ENCODE measurements around the gene DENND4C. TPM values are rescaled to one million over a fixed set of nuclear protein-coding genes. Genes with fewer than 3 reads are reported as not detected.
"Not testable (repeated sequence)": the region's sequence is repeated elsewhere in the genome, so short reads cannot be mapped to it uniquely, and the experiment has no call there.

DENND4C gene
- polyA plus RNA-seq, 1 donor = 43.9 TPM

DNA sequence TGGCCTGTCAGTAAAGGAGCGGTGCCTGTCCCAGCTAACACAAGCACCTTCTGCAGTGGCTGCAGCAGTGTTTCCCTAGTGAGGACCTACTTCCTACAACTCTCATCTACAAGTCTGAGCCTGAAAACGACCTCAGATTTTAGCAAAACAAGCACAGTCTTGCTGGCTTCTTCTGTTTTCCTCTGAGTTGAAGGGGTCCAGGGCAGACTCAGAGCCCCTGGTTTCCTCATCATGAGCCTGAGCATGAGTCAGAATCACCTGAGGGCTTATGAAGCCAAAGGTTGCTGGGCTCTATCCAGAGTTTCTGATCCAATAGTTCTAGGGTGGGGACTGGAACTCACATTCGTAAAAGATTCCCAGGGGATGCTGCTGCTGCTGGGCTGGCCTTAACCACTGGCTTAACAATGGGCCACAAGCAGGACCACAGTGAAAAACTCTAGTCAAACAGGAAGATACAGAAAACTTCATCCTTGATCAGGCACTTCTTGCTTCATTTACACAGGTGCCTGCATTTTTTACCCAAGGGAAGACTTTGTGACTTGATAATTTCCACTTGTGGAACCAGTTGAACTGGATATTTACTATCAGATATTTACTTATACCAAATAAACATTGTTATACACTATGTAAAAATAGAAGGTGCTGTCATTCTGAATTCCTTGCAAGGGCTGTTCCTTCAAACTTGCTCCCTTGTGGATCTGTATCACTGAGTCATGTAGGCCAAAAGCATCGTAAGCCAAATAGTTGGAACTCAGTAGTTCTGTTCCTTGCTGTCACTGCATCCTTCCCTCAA is 174.0 kb downstream of the DENND4C start:
- Histone ChIP-seq H3K4me3 (ENCODE audit: low read length) (no peak overlapping the region), H3K9me3 (ENCODE audit: control insufficient read depth, low read depth, low read length) (peaks cover 5% of the 10 kb centered on the region), H3K4me1 (ENCODE audit: control insufficient read depth, insufficient read depth, low read length) (peaks cover 12% of the 10 kb centered on the region), H3K27ac (ENCODE audit: low read length) (peak overlapping the region; percentile 72), H3K27me3 (ENCODE audit: control insufficient read depth, insufficient read depth, low read length) (no peaks in the 10 kb centered on the region), H3K36me3 (ENCODE audit: control insufficient read depth, insufficient read depth, low read length) (no peaks in the 10 kb centered on the region)
- peak; percentile 41 to 67 for DNase-seq
- WGBS (ENCODE audit: insufficient coverage, low lambda C conversion rate) = no CpG with 5 or more reads among the region's 4 CpGs

DNA sequence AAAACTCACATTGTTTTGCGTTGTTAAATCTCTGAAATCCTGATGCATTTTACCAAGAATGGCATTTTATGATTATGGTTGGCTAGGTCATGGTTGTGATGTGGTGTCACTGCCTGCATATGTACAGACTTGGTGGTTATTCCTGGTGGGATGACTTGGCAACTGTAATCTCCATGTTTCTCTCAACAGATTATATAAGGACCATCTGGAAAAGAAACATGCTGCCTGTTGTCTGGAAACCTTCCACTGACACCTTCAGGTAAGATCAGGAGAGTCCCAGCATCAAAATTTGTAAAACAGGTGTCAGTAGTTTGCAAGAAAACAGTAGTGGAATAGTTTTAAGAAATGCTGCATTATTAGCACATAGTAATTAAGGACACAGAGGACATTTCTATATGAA is 175.3 kb downstream of the DENND4C start:
- WGBS (ENCODE audit: insufficient coverage, low lambda C conversion rate) = no CpG with 5 or more reads among the region's 1 CpG
- Histone ChIP-seq H3K36me3 (ENCODE audit: control insufficient read depth, insufficient read depth, low read length) (no peaks in the 10 kb centered on the region), H3K27me3 (ENCODE audit: control insufficient read depth, insufficient read depth, low read length) (no peaks in the 10 kb centered on the region), H3K9me3 (ENCODE audit: control insufficient read depth, low read depth, low read length) (peaks cover 5% of the 10 kb centered on the region), H3K4me1 (ENCODE audit: control insufficient read depth, insufficient read depth, low read length) (peaks cover 19% of the 10 kb centered on the region), H3K27ac (ENCODE audit: low read length) (no peak overlapping the region), H3K4me3 (ENCODE audit: low read length) (no peak overlapping the region)
- DNase-seq = no peak

DNA sequence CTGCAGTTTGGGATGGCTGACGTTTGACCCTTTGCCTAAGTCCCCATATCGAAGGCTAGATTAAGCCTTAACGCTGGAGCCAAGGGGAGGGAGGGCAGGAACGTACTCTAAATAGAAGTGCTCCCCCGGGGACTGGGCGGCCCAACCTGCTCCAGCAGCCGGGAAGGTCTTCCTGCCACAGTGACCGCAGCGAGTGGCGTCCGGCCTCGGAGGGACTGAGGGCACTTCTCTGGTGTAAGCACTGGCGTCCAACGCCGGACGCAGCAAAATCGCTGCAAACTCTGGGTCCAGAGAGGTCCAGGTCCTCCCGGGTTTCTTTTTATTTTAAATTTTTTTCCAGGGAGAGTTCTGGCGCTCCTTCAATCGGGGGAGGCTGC is 177.8 kb downstream of the DENND4C start:
- 40% methylated on average over 1 of the region's 20 CpGs for WGBS (ENCODE audit: insufficient coverage, low lambda C conversion rate)
- no peaks in the 10 kb centered on the region for H3K9me3 ChIP-seq (ENCODE audit: control insufficient read depth, low read depth, low read length)
- no peak for DNase-seq
- H3K27me3 ChIP-seq (ENCODE audit: control insufficient read depth, insufficient read depth, low read length) = no peaks in the 10 kb centered on the region
- peak overlapping the region; percentile 79 for H3K4me3 ChIP-seq (ENCODE audit: low read length)
- no peaks in the 10 kb centered on the region for H3K36me3 ChIP-seq (ENCODE audit: control insufficient read depth, insufficient read depth, low read length)
- peak overlapping the region; percentile 45 for H3K27ac ChIP-seq (ENCODE audit: low read length)
- H3K4me1 ChIP-seq (ENCODE audit: control insufficient read depth, insufficient read depth, low read length) = peaks cover 19% of the 10 kb centered on the region

DNA sequence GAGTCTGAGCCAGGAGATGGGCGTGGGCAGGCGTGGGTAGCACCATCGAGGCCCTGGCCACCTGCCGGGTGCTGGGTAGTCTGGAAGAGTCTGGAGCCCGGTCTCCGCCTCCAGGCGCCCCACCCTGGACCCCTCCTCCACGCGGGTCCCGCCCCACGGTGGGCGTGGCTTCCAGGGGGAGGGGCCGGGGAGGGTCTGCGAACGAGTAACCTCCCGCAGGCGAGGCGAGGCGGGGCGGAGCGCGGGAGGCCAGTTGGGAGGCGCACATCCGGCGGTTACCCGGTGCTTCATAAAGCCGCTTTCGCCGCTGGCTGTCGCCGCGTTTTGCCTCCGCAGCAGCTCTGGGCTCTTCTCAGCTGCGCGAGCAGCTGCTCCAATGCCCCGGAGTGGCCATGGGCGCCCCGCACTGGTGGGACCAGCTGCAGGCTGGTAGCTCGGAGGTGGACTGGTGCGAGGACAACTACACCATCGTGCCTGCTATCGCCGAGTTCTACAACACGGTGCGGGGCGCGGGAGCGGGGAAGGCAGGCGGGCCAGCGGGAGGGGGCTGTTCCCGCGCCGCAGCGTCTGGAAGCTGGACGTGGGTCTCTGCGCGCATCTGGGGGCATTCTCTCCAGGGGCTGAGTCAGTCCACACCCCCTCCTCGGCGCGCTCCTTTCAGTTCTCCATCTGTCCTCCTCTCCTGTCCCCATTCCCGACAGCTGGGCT is 178.4 kb downstream of the DENND4C start, which contains the start of gene ACER2:
Gene ACER2, plus strand, starts transcription at position 317 of the 708 bp plus-strand sequence. Its CDS starts 76 bp downstream, at position 393.
- Histone ChIP-seq H3K27ac (ENCODE audit: low read length) (peak within 1 kb of the TSS; percentile 45), H3K4me1 (ENCODE audit: control insufficient read depth, insufficient read depth, low read length) (peaks cover 19% of the 10 kb centered on the region), H3K36me3 (ENCODE audit: control insufficient read depth, insufficient read depth, low read length) (no peaks in the 10 kb centered on the region), H3K4me3 (ENCODE audit: low read length) (peak within 1 kb of the TSS; percentile 79), H3K27me3 (ENCODE audit: control insufficient read depth, insufficient read depth, low read length) (no peaks in the 10 kb centered on the region), H3K9me3 (ENCODE audit: control insufficient read depth, low read depth, low read length) (no peaks in the 10 kb centered on the region)
- 0% methylated on average over 1 of the region's 61 CpGs for WGBS (ENCODE audit: insufficient coverage, low lambda C conversion rate)
- peak; percentile 93 to 95 for DNase-seq

DNA sequence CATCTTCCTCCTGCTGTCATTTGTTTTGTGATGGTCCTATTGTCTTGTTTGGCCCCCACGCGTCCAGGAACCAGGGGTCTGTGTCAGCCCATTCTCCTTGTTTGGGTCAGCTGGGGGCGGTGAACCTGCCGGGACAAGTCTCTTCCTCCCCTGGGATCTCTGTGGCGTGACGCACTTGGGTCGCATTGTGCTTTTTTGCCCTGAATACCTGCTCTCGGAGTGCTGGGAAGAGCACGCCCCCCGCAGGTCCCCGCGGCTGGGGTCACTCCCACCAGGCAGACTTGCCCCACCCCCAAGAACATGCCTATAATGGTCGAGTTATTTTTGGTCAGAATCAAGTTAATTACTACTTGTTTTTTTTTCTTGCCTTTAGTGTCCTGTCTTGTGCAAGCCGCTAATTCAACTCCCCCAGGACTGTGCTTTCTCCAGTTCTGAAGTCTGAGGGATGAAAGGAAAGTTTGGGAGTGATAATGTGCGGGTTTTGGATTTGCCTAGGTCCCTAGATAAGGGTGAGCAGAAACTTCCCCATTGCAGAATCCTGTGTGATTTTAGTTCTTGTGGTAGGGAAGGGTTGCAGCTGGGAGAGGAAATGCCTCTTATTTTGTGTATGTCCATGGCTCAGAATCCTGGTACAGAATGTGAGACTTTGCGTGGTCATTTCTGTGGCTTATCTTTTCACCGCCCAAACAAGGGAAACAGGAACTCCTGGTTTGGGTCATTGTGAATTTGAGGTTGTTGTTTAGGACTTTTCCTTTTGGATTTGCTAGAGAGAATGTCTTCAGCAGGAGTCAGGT is 179.1 kb downstream of the DENND4C start:
- H3K9me3 ChIP-seq (ENCODE audit: control insufficient read depth, low read depth, low read length) = no peaks in the 10 kb centered on the region
- H3K27ac ChIP-seq (ENCODE audit: low read length) = peak overlapping the region; percentile 44
- no peaks in the 10 kb centered on the region for H3K36me3 ChIP-seq (ENCODE audit: control insufficient read depth, insufficient read depth, low read length)
- 0% methylated on average over 1 of the region's 17 CpGs for WGBS (ENCODE audit: insufficient coverage, low lambda C conversion rate)
- no peaks in the 10 kb centered on the region for H3K27me3 ChIP-seq (ENCODE audit: control insufficient read depth, insufficient read depth, low read length)
- peaks cover 13% of the 10 kb centered on the region for H3K4me1 ChIP-seq (ENCODE audit: control insufficient read depth, insufficient read depth, low read length)
- peak overlapping the region; percentile 79 for H3K4me3 ChIP-seq (ENCODE audit: low read length)
- DNase-seq = peak; percentile 11 to 61

DNA sequence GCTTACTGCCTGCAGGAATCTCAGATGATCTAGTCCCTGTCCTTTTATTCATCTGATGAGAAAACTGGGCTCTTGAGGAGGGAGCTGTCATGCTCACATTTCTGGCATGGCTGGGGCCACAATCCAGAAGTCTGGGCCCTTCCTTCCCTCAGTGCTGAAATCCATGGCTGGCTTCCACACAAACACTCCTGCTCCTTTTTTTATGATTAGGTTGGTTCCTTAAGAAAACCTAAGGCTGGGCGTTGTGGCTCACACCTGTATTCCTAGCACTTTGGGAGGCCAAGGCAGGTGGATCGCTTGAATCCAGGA is 179.7 kb downstream of the DENND4C start:
- Histone ChIP-seq H3K36me3 (ENCODE audit: control insufficient read depth, insufficient read depth, low read length) (no peaks in the 10 kb centered on the region), H3K4me3 (ENCODE audit: low read length) (no peak overlapping the region), H3K4me1 (ENCODE audit: control insufficient read depth, insufficient read depth, low read length) (peaks cover 10% of the 10 kb centered on the region), H3K27ac (ENCODE audit: low read length) (no peak overlapping the region), H3K9me3 (ENCODE audit: control insufficient read depth, low read depth, low read length) (no peaks in the 10 kb centered on the region), H3K27me3 (ENCODE audit: control insufficient read depth, insufficient read depth, low read length) (no peaks in the 10 kb centered on the region)
- no CpG with 5 or more reads among the region's 2 CpGs for WGBS (ENCODE audit: insufficient coverage, low lambda C conversion rate)
- no peak for DNase-seq

DNA sequence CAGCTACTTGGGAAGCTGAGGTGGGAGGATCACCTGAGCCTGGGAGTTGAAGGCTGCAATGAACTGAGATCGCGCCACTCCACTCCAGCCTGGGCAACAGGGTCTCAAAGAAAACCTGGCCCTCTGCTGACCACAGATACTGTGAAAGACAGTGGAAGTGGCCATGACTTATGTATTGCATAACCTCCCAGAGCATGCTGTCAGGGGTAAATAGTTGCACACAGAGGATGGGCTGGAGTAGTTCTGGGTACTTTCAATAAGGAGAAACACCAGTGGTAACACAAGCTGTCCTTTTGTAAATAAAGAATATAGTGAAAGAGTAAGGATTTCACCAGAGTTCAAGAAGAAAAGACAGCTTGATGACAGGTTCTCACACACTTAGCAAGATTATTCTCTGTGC is 180.1 kb downstream of the DENND4C start:
- Histone ChIP-seq H3K27ac (ENCODE audit: low read length) (no peak overlapping the region), H3K36me3 (ENCODE audit: control insufficient read depth, insufficient read depth, low read length) (no peaks in the 10 kb centered on the region), H3K4me3 (ENCODE audit: low read length) (no peak overlapping the region), H3K4me1 (ENCODE audit: control insufficient read depth, insufficient read depth, low read length) (peaks cover 10% of the 10 kb centered on the region), H3K9me3 (ENCODE audit: control insufficient read depth, low read depth, low read length) (no peaks in the 10 kb centered on the region), H3K27me3 (ENCODE audit: control insufficient read depth, insufficient read depth, low read length) (no peaks in the 10 kb centered on the region)
- no peak for DNase-seq
- no CpG with 5 or more reads among the region's 2 CpGs for WGBS (ENCODE audit: insufficient coverage, low lambda C conversion rate)

DNA sequence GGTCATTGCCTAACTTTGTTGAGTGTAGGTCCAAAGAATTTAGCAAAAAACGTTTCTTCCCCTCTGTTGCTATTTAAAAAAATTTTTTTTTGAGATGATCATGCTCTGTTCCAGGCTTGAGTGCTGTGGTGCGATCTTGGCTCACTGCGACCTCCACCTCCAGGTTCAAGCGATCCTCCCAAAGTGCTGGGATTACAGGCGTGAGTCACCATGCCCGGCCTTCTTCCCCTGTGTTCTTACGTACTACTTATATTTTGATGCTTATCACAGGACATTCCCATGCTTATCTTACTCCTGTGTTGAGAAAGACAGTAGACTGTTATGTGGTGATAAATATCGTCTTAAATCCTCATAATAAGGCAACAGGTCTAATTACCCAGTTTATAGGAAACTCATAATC is 180.8 kb downstream of the DENND4C start:
- H3K4me3 ChIP-seq (ENCODE audit: low read length) = no peak overlapping the region
- WGBS (ENCODE audit: insufficient coverage, low lambda C conversion rate) = no CpG with 5 or more reads among the region's 8 CpGs
- peaks cover 10% of the 10 kb centered on the region for H3K4me1 ChIP-seq (ENCODE audit: control insufficient read depth, insufficient read depth, low read length)
- no peaks in the 10 kb centered on the region for H3K9me3 ChIP-seq (ENCODE audit: control insufficient read depth, low read depth, low read length)
- no peaks in the 10 kb centered on the region for H3K36me3 ChIP-seq (ENCODE audit: control insufficient read depth, insufficient read depth, low read length)
- no peak for DNase-seq
- H3K27ac ChIP-seq (ENCODE audit: low read length) = no peak overlapping the region
- H3K27me3 ChIP-seq (ENCODE audit: control insufficient read depth, insufficient read depth, low read length) = no peaks in the 10 kb centered on the region

DNA sequence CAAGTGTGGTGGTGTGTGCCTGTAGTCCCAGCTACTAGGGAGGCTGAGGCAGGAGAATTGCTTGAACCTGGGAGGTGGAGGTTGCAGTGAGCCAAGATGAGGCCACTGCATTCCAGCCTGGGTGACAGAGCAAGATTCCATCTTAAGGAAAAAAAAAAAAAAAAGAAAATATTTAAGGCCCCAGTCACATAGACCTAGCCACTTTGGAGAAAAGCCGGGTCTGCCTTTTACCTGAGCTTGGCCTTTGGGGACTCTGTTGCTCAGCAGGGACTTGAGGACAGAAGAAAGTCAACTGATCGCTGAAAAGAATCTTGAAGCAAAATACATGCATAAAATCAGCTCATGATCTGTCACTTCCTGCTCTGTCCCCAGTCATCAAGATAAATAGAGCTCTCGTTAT is 183.0 kb downstream of the DENND4C start:
- WGBS (ENCODE audit: insufficient coverage, low lambda C conversion rate) = no CpG with 5 or more reads among the region's 3 CpGs
- DNase-seq; H3K36me3 ChIP-seq (ENCODE audit: control insufficient read depth, insufficient read depth, low read length); H3K27me3 ChIP-seq (ENCODE audit: control insufficient read depth, insufficient read depth, low read length); H3K9me3 ChIP-seq (ENCODE audit: control insufficient read depth, low read depth, low read length); H3K4me1 ChIP-seq (ENCODE audit: control insufficient read depth, insufficient read depth, low read length); H3K27ac ChIP-seq (ENCODE audit: low read length); H3K4me3 ChIP-seq (ENCODE audit: low read length): not testable (repeated sequence)

DNA sequence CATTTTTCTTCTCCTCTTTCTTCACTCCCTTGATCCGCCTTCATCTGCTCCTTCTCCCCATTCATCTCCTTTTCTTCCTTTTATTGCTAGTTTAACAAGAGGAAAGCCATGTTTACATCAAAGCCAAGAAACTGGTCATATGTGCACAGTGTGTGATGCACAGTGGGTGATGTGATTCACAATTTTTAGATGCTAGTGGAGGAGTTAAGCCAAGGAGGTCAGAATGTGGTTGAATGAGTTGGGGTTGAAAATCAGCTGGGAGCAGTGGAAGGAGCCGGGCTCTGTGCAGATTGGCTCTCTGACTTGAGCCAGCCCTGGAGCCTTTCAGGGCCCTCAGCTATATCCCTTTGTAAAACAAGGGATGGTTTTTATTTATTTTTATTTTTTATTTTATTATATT is 185.7 kb downstream of the DENND4C start:
- WGBS (ENCODE audit: insufficient coverage, low lambda C conversion rate) = no CpG with 5 or more reads among the region's 2 CpGs
- H3K4me3 ChIP-seq (ENCODE audit: low read length) = no peak overlapping the region
- H3K27me3 ChIP-seq (ENCODE audit: control insufficient read depth, insufficient read depth, low read length) = no peaks in the 10 kb centered on the region

More for the DNA sequence above, 185.7 kb downstream of the DENND4C start:
- Histone ChIP-seq H3K27ac (ENCODE audit: low read length) (no peak overlapping the region), H3K4me1 (ENCODE audit: control insufficient read depth, insufficient read depth, low read length) (no peaks in the 10 kb centered on the region), H3K9me3 (ENCODE audit: control insufficient read depth, low read depth, low read length) (no peaks in the 10 kb centered on the region), H3K36me3 (ENCODE audit: control insufficient read depth, insufficient read depth, low read length) (no peaks in the 10 kb centered on the region)
- no peak for DNase-seq

All from large intestine (tissue), 3 donors.